Loucy (cell line): Measurements from ENCODE around the gene TMC3.

Experiments
- CTCF ChIP-seq: fragments of 200-600 bp; sonication (generic); conservative IDR thresholded peaks from 2 replicates; pipeline ENCODE4 v1.5.1; 2014; ENCODE audit warnings: mild to moderate bottlenecking, antibody characterized with exemption, low read length
- EZH2phosphoT487 ChIP-seq: fragments of 200-600 bp; IDR thresholded peaks from 2 replicates; pipeline ENCODE4 v1.6.1; 2018; ENCODE audit warnings: antibody characterized with exemption, mild to moderate bottlenecking, moderate library complexity, borderline replicate concordance

- TF ChIP-seq CTCF, result no peak
- TF ChIP-seq EZH2phosphoT487, result no peak
Observed at GRCh38 chr15:81316267-81316666, 57.7 kb downstream of the TMC3 start.
